OCI-LY1 (cell line): ENCODE data around the gene VDR.

Source experiments
- H2AFZ ChIP-seq: fragments of 200-600 bp; sonication (generic), shearing (Covaris generic); 2 replicates; pipeline ENCODE4 v1.6.0; 2014; ENCODE audit warnings: antibody characterized with exemption, mild to moderate bottlenecking, low read length
- H3F3A ChIP-seq: fragments of 200-600 bp; sonication (generic), shearing (Covaris generic); 2 replicates; pipeline ENCODE4 v1.6.0; 2014; ENCODE audit warnings: mild to moderate bottlenecking, antibody characterized with exemption, low read length, moderate library complexity; ENCODE audit not compliant: insufficient read depth
- H3K27ac ChIP-seq: fragments of 200-600 bp; sonication (generic); 2 replicates; pipeline ENCODE4 v1.5.1; 2014; ENCODE audit warnings: low read length, mixed run types, mild to moderate bottlenecking, low read depth; ENCODE audit not compliant: poor library complexity, severe bottlenecking
- H3K27me3 ChIP-seq: fragments of 200-600 bp; sonication (generic); 2 replicates; pipeline ENCODE4 v1.6.0; 2014; ENCODE audit warnings: antibody characterized with exemption, mild to moderate bottlenecking, low read length, moderate library complexity; ENCODE audit not compliant: insufficient read depth
- H3K36me3 ChIP-seq: fragments of 200-600 bp; sonication (generic); 2 replicates; pipeline ENCODE4 v1.6.1; 2014; ENCODE audit warnings: mild to moderate bottlenecking, antibody characterized with exemption, low read length, moderate library complexity, mixed read lengths; ENCODE audit not compliant: insufficient read depth
- H3K4me1 ChIP-seq: fragments of 200-600 bp; sonication (generic); 2 replicates; pipeline ENCODE4 v1.5.1; 2014; ENCODE audit warnings: mild to moderate bottlenecking, low read length, moderate library complexity; ENCODE audit not compliant: insufficient read depth, severe bottlenecking
- H3K4me2 ChIP-seq: fragments of 200-600 bp; sonication (generic), shearing (Covaris generic); 2 replicates; pipeline ENCODE4 v1.6.1; 2014; ENCODE audit warnings: low read length
- H3K4me3 ChIP-seq: fragments of 200-600 bp; sonication (generic); 2 replicates; pipeline ENCODE4 v1.5.1; 2014; ENCODE audit warnings: low read length, low read depth, mild to moderate bottlenecking, mixed read lengths; ENCODE audit not compliant: poor library complexity, severe bottlenecking
- H3K79me2 ChIP-seq: fragments of 200-600 bp; shearing (Covaris generic); 2 replicates; pipeline ENCODE4 v1.6.1; 2016; ENCODE audit warnings: mixed run types, low read length, mixed read lengths; ENCODE audit not compliant: insufficient read depth
- H3K9ac ChIP-seq: fragments of 200-600 bp; sonication (generic), shearing (Covaris generic); 2 replicates; pipeline ENCODE4 v1.6.1; 2014; ENCODE audit warnings: mild to moderate bottlenecking, low read length, mixed read lengths
- H3K9me2 ChIP-seq: fragments of 200-600 bp; sonication (generic), shearing (Covaris generic); 2 replicates; pipeline ENCODE4 v1.6.1; 2014; ENCODE audit warnings: low read depth, mild to moderate bottlenecking, low read length, mixed read lengths
- H3K9me3 ChIP-seq: fragments of 200-600 bp; shearing (Covaris generic); 2 replicates; pipeline ENCODE4 v1.6.1; 2014; ENCODE audit warnings: low read length, mixed read lengths
- H4K20me1 ChIP-seq: fragments of 200-600 bp; sonication (generic), shearing (Covaris generic); 2 replicates; pipeline ENCODE4 v1.6.0; 2016; ENCODE audit warnings: mild to moderate bottlenecking, low read length; ENCODE audit not compliant: insufficient read depth
- CTCF ChIP-seq: fragments of 200-600 bp; sonication (generic), shearing (Covaris generic); IDR thresholded peaks from 2 replicates; pipeline ENCODE4 v1.5.1; 2017; ENCODE audit warnings: mild to moderate bottlenecking, antibody characterized with exemption, low read length, moderate library complexity, mixed read lengths
- EZH2 ChIP-seq: fragments of 200-600 bp; sonication (generic), shearing (Covaris generic); IDR thresholded peaks from 2 replicates; pipeline ENCODE4 v1.8.0; 2017; ENCODE audit warnings: borderline replicate concordance, mixed run types, mild to moderate bottlenecking, antibody characterized with exemption, low read length, moderate library complexity, mixed read lengths

Gene VDR

DNA sequence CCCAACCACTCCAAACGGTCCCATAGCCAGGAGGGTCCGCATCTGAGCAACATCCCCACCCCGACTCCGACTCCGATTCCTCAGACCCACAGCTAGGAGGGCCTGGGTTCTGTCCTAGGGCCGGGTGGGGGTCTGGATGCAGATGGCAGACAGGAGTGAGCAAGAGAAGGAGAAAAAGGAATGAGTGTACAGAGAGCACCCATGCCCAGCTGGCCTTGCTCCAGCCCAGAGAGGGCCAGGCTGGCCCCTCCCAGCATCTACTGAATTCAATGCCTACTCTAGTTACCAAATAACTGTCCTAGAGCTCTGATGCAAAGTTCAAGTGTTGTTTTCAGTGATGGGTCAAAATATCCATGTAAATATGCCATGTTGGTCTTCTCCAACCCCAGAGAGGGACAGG lies 40.8 kb downstream of the VDR start:
- H2AFZ ChIP-seq: no peak overlapping the region

GRCh38 chr12:47863467-47863866 lies 41.3 kb downstream of the VDR start:
- no peaks in the 10 kb centered on the region; the same call in 1 of the 2 replicates for H3K36me3 ChIP-seq
- no peak overlapping the region for H3K9ac ChIP-seq

More for the DNA sequence above, 40.8 kb downstream of the VDR start:
- no peak for TF ChIP-seq EZH2
- H3K9me2 ChIP-seq: no peaks in the 10 kb centered on the region
- no peaks in the 10 kb centered on the region for H3K79me2 ChIP-seq
- no peaks in the 10 kb centered on the region for H4K20me1 ChIP-seq
- H3K27me3 ChIP-seq: no peaks in the 10 kb centered on the region; the same call in 1 of the 2 replicates
- H3F3A ChIP-seq: no peaks in the 10 kb centered on the region
- H3K36me3 ChIP-seq: no peaks in the 10 kb centered on the region; the same call in 1 of the 2 replicates
- no peak overlapping the region for H3K27ac ChIP-seq
- no peak overlapping the region for H3K4me2 ChIP-seq
- H3K9me3 ChIP-seq: no peaks in the 10 kb centered on the region
- H3K4me3 ChIP-seq: no peak overlapping the region
- H3K4me1 ChIP-seq: peaks cover 12% of the 10 kb centered on the region
- no peak overlapping the region for H3K9ac ChIP-seq

DNA sequence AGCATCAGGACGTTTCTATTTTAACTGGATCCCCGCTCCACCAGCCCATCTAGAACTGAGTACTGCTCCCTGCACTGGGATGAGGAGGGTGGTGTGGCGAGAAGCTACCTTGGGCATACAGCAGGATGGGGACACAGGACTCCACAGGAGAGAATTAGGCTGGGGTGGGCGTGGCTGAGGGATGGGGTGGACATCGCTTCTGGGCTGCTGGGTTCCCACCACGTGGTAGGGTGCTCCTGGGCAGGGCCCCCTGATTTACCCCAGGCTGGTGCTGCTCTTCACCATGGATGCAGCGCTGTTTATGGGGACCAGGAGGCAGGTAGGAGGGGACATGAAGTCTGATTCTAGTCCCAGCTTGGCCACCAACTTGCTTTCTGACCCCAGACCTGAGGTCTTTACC lies 41.9 kb downstream of the VDR start:
- H3K36me3 ChIP-seq: no peaks in the 10 kb centered on the region; the same call in 1 of the 2 replicates
- H3K4me2 ChIP-seq: no peak overlapping the region
- no peaks in the 10 kb centered on the region for H3K79me2 ChIP-seq
- no peaks in the 10 kb centered on the region; the same call in 1 of the 2 replicates for H3K27me3 ChIP-seq
- H4K20me1 ChIP-seq: no peaks in the 10 kb centered on the region
- no peaks in the 10 kb centered on the region for H3K9me2 ChIP-seq
- no peak for TF ChIP-seq EZH2
- TF ChIP-seq CTCF: no peak
- no peak overlapping the region for H3K4me3 ChIP-seq
- H3K9ac ChIP-seq: no peak overlapping the region
- H3K4me1 ChIP-seq: peaks cover 1% of the 10 kb centered on the region
- no peaks in the 10 kb centered on the region for H3K9me3 ChIP-seq
- no peak overlapping the region for H3K27ac ChIP-seq
- H2AFZ ChIP-seq: no peak overlapping the region
- H3F3A ChIP-seq: no peaks in the 10 kb centered on the region

More at GRCh38 chr12:47863467-47863866, 41.3 kb downstream of the VDR start:
- H3K4me1 ChIP-seq: peaks cover 7% of the 10 kb centered on the region
- H3K79me2 ChIP-seq: no peaks in the 10 kb centered on the region
- no peak overlapping the region for H3K4me2 ChIP-seq
- no peak overlapping the region for H3K4me3 ChIP-seq
- TF ChIP-seq EZH2: no peak
- H3K27ac ChIP-seq: no peak overlapping the region
- H2AFZ ChIP-seq: no peak overlapping the region
- H3K27me3 ChIP-seq: no peaks in the 10 kb centered on the region; the same call in 1 of the 2 replicates
- no peaks in the 10 kb centered on the region for H4K20me1 ChIP-seq
- H3F3A ChIP-seq: no peaks in the 10 kb centered on the region
- no peaks in the 10 kb centered on the region for H3K9me2 ChIP-seq
- H3K9me3 ChIP-seq: no peaks in the 10 kb centered on the region

GRCh38 chr12:47862167-47862750 lies 42.5 kb downstream of the VDR start:
- Histone ChIP-seq H4K20me1 (no peaks in the 10 kb centered on the region), H3K27ac (no peak overlapping the region), H3K9me3 (no peaks in the 10 kb centered on the region), H3K4me1 (no peaks in the 10 kb centered on the region), H3K4me3 (no peak overlapping the region), H3K36me3 (no peaks in the 10 kb centered on the region; the same call in 1 of the 2 replicates), H3K9ac (no peak overlapping the region), H3K79me2 (no peaks in the 10 kb centered on the region), H2AFZ (no peak overlapping the region), H3K27me3 (no peaks in the 10 kb centered on the region; the same call in 1 of the 2 replicates), H3K4me2 (no peak overlapping the region), H3F3A (no peaks in the 10 kb centered on the region), H3K9me2 (no peaks in the 10 kb centered on the region)
- TF ChIP-seq CTCF: no peak
- no peak for TF ChIP-seq EZH2
